Muscle of leg (tissue), 11 donors: ENCODE measurements around the gene LYRM4. TPM values are rescaled to one million over a fixed set of nuclear protein-coding genes. Genes with fewer than 3 reads are reported as not detected.

Source experiments
- DNase-seq: peaks from one replicate; pipeline ENCODE4 v3.0.0; 2013
- H3K27ac ChIP-seq: one replicate; pipeline ENCODE4 v1.5.1; 2013; ENCODE audit warnings: mild to moderate bottlenecking, low read length, control low read depth
- H3K27me3 ChIP-seq: one replicate; pipeline ENCODE4 v1.6.1; 2013; ENCODE audit warnings: low read length; ENCODE audit not compliant: control insufficient read depth, insufficient read depth
- H3K36me3 ChIP-seq: one replicate; pipeline ENCODE4 v1.6.1; 2013; ENCODE audit warnings: low read length; ENCODE audit not compliant: control insufficient read depth, insufficient read depth
- H3K4me1 ChIP-seq: one replicate; pipeline ENCODE4 v1.6.1; 2013; ENCODE audit warnings: low read length; ENCODE audit not compliant: control insufficient read depth, insufficient read depth
- H3K4me3 ChIP-seq: one replicate; pipeline ENCODE4 v1.5.1; 2013; ENCODE audit warnings: low read length, control low read depth
- H3K9me3 ChIP-seq: replicated peaks from 2 replicates; pipeline ENCODE4 v1.6.1; 2013; ENCODE audit warnings: low read depth, low read length; ENCODE audit not compliant: control insufficient read depth
- WGBS: methylation state at CpG from one replicate; pipeline ENCODE4 v1.1.5; 2013; ENCODE audit warnings: missing lambda C conversion rate; ENCODE audit not compliant: insufficient coverage; 5-methylcytosine and 5-hydroxymethylcytosine counted together
- polyA plus RNA-seq, 8 donors: library from polyadenylated mRNA; unstranded; fragments of 120-200 nt; gene quantifications; one replicate each; pipeline versions ENCODE4 v1.2.1 to v1.2.3, GENCODE V29; 2013; ENCODE audit warnings: inconsistent platforms in 1 of 8, low replicate concordance in 1 of 8; ENCODE audit not compliant: insufficient read length in 8 of 8, insufficient read depth in 1 of 8
- total RNA-seq: library from RNA; stranded (reverse); fragments of 120-200 nt; gene quantifications from one replicate; pipeline ENCODE4 v1.2.4, GENCODE V29; 2013

Gene LYRM4
- total and polyA plus RNA-seq, 9 donors, result 21.8 to 36.6 (median 29.4) TPM

- no peaks in the 10 kb centered on the region for H3K27me3 ChIP-seq
- WGBS, result 100% methylated on average over 1 of the region's 2 CpGs
- H3K27ac ChIP-seq, result no peak overlapping the region
- DNase-seq, result no peak
- no peak overlapping the region for H3K4me3 ChIP-seq
- no peaks in the 10 kb centered on the region for H3K9me3 ChIP-seq
- no peaks in the 10 kb centered on the region for H3K36me3 ChIP-seq
- no peaks in the 10 kb centered on the region for H3K4me1 ChIP-seq
These were observed 164.3 kb downstream of the LYRM4 start for GRCh38 chr6:5096482-5096881.

- WGBS, result 83% methylated on average over 3 of the region's 3 CpGs
- Histone ChIP-seq H3K36me3 (no peaks in the 10 kb centered on the region), H3K4me3 (no peak overlapping the region), H3K27ac (no peak overlapping the region), H3K27me3 (no peaks in the 10 kb centered on the region), H3K9me3 (no peaks in the 10 kb centered on the region), H3K4me1 (no peaks in the 10 kb centered on the region)
- DNase-seq, result no peak
These were observed 165.5 kb downstream of the LYRM4 start for GRCh38 chr6:5095236-5095635.

- no CpG with 5 or more reads among the region's 3 CpGs for WGBS
These were observed 166.4 kb downstream of the LYRM4 start for GRCh38 chr6:5094327-5094726.

GRCh38 chr6:5093231-5094015, 167.3 kb downstream of the LYRM4 start:
- H3K36me3 ChIP-seq, result no peaks in the 10 kb centered on the region
- WGBS, result 95% methylated on average over 4 of the region's 7 CpGs
- H3K9me3 ChIP-seq, result no peaks in the 10 kb centered on the region
- no peak overlapping the region for H3K27ac ChIP-seq
- H3K4me3 ChIP-seq, result no peak overlapping the region
- no peaks in the 10 kb centered on the region for H3K27me3 ChIP-seq
- no peak for DNase-seq
- H3K4me1 ChIP-seq, result no peaks in the 10 kb centered on the region

More at GRCh38 chr6:5094327-5094726, 166.4 kb downstream of the LYRM4 start:
- DNase-seq, result peak; percentile 63
- H3K4me3 ChIP-seq, result no peak overlapping the region
- H3K27me3 ChIP-seq, result no peaks in the 10 kb centered on the region
- H3K36me3 ChIP-seq, result no peaks in the 10 kb centered on the region
- H3K27ac ChIP-seq, result no peak overlapping the region
- no peaks in the 10 kb centered on the region for H3K4me1 ChIP-seq
- H3K9me3 ChIP-seq, result no peaks in the 10 kb centered on the region

DNA sequence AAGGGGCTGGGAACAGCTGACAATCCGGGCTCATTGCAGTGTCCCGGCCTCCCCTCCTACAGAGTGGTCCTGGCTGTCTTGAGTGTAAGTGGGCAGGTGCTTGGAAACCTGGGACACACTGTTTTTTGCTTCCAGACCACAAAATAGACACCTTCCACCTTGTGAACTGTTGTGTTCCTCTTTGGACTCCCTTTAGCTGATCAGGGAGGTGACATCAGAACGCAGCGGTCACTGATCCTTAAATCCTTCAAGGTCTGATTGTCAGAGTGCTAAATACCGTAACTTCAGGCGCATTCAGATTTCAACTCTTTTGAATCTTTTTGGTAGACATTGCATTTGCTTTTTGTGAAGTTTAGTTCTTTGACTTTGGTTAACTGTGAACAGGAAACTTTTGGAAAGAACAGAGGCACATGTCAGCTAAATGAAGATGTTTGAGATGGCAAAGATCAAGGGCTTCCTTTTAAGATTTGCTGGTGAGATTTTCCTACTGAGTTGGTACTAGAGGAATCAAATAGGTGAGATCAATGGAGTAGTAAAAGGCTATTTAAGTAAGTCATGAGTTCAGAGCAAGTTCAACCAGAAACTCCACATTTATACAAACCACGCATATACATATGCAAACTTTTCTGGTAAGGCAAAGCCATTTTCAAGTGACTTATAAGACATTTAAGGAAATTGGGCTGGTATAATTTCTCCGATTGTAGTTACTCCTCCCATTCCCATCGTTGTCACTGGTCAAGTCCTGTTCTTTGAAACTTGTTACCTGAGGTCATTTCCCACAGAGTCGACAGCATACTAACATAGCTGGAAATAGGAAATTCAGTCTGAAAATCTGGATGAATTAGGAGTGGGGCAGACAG, 169.3 kb downstream of the LYRM4 start:
- Histone ChIP-seq H3K4me1 (peaks cover 4% of the 10 kb centered on the region), H3K4me3 (no peak overlapping the region), H3K36me3 (no peaks in the 10 kb centered on the region), H3K9me3 (no peaks in the 10 kb centered on the region), H3K27me3 (peaks cover 9% of the 10 kb centered on the region), H3K27ac (no peak overlapping the region)
- DNase-seq, result no peak
- 93% methylated on average over 3 of the region's 10 CpGs for WGBS

DNA sequence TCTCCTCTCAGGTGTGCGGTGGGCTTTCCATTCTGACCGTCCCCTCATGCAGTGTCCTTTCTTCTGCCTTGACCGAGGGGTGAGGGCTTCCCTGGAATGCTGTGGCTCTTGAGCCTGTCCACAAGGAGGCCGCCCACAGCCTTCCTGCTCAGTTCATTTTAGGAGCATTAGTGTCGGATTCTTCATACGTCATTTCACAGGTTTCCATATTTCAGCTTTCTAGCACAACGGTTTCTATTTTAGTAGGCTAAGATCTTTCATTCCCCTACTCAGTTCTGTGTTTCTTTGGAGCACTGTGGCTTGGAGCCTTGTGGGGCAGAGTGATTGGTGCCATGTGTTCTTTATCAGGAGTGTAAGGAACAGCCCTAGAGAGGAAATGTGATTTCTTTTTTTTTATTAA, 170.1 kb downstream of the LYRM4 start:
- H3K4me3 ChIP-seq, result no peak overlapping the region
- DNase-seq, result no peak
- peak overlapping the region; percentile 29 for H3K27ac ChIP-seq
- peaks cover 8% of the 10 kb centered on the region for H3K4me1 ChIP-seq
- peaks cover 13% of the 10 kb centered on the region for H3K27me3 ChIP-seq
- no peaks in the 10 kb centered on the region for H3K9me3 ChIP-seq
- no peaks in the 10 kb centered on the region for H3K36me3 ChIP-seq
- 79% methylated on average over 3 of the region's 7 CpGs for WGBS

GRCh38 chr6:5089481-5090438, 171.0 kb downstream of the LYRM4 start:
- Histone ChIP-seq H3K27me3 (peaks cover 13% of the 10 kb centered on the region), H3K4me1 (peaks cover 10% of the 10 kb centered on the region), H3K36me3 (no peaks in the 10 kb centered on the region), H3K9me3 (no peaks in the 10 kb centered on the region), H3K27ac (peak overlapping the region; percentile 29), H3K4me3 (no peak overlapping the region)
- WGBS, result 74% methylated on average over 2 of the region's 5 CpGs
- no peak for DNase-seq

DNA sequence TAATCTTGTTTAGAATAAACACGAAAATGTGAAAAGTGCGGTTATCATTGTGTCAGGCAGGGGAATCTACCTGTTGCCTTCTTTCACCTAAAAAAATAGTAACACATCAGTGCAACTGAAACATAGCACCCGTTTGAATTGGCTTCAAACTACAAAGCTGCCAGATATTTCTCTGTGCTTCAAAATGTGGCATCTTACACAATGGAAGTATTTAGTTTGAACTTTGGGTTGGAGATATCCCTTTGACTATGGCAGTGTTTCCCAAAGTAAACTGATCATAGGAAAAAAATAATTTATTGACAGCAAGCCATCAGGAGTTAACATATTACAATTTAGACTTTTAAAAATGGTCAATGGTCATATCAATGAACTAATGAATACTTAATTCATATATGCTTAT, 172.0 kb downstream of the LYRM4 start:
- Histone ChIP-seq H3K36me3 (no peaks in the 10 kb centered on the region), H3K27me3 (peaks cover 13% of the 10 kb centered on the region), H3K27ac (no peak overlapping the region), H3K4me3 (no peak overlapping the region), H3K4me1 (peaks cover 14% of the 10 kb centered on the region), H3K9me3 (no peaks in the 10 kb centered on the region)
- WGBS, result no CpG with 5 or more reads among the region's 3 CpGs
- DNase-seq, result no peak

- peaks cover 13% of the 10 kb centered on the region for H3K27me3 ChIP-seq
- peak; percentile 75 for DNase-seq
- H3K4me3 ChIP-seq, result no peak overlapping the region
- H3K36me3 ChIP-seq, result no peaks in the 10 kb centered on the region
- no peaks in the 10 kb centered on the region for H3K9me3 ChIP-seq
- peak overlapping the region; percentile 32 for H3K27ac ChIP-seq
- 85% methylated on average over 19 of the region's 19 CpGs for WGBS
- peaks cover 14% of the 10 kb centered on the region for H3K4me1 ChIP-seq
These were observed 173.4 kb downstream of the LYRM4 start for GRCh38 chr6:5087389-5087788.
